A549 (cell line): ENCODE results near the gene SLC3A2. TPM values are rescaled to one million over a fixed set of nuclear protein-coding genes. Genes with fewer than 3 reads are reported as not detected.

Source experiments
- ATAC-seq, 2 experiments: fragments of 200-7000 bp in 1 of 2; fragments of >200 bp in 1 of 2; cut with Nextera tagmentation in 1 of 2; cut with Tn5 transposase in 1 of 2; 3 replicates each; pipeline versions ENCODE4 v1.8.0 to v1.9.1; 2018 to 2020; ENCODE audit warnings: mild to moderate bottlenecking in 1 of 2, moderate library complexity in 1 of 2
- CTCF ChIA-PET: fragments of 300-600 bp; sonication (Branson Sonifier 250); formaldehyde crosslinking; extraction: SDS; loops from one replicate; lab custom pipeline; 2021; ENCODE audit warnings: antibody characterized with exemption, inconsistent platforms; lab: Yijun Ruan, JAX
- POLR2A ChIA-PET: fragments of 350-600 bp; formaldehyde crosslinking; extraction: SDS; loops from one replicate; lab custom pipeline; 2021; ENCODE audit warnings: antibody characterized with exemption, inconsistent platforms; lab: Yijun Ruan, JAX
- DNase-seq, 2 experiments: peaks; one replicate each; pipeline versions ENCODE4 v3.0.0 to v3.0.0-alpha.2; 2011 to 2016; ENCODE audit warnings: low read depth in 1 of 2, low spot score in 1 of 2
- FAIRE-seq: peaks from 2 replicates; lab custom pipeline; 2011; peaks lifted over from hg19 to GRCh38; lab: Jason Lieb, UNC
- H3K27ac ChIP-seq, 2 experiments: fragments of >200 bp; sonication (Bioruptor Twin); formaldehyde crosslinking; 3 replicates each; pipeline ENCODE4 v1.5.1; 2016 to 2017
- H3K4me1 ChIP-seq: fragments of >200 bp; sonication (Bioruptor Twin); formaldehyde crosslinking; 3 replicates; pipeline ENCODE4 v1.6.1; 2016
- H3K4me2 ChIP-seq: fragments of >200 bp; sonication (Bioruptor Twin); formaldehyde crosslinking; 3 replicates; pipeline ENCODE4 v1.6.1; 2016
- H3K4me3 ChIP-seq: fragments of >200 bp; sonication (Bioruptor Twin); formaldehyde crosslinking; 3 replicates; pipeline ENCODE4 v1.5.1; 2016
- H3K9me3 ChIP-seq: fragments of >200 bp; sonication (Bioruptor Twin); formaldehyde crosslinking; 3 replicates; pipeline ENCODE4 v1.6.1; 2016
- ATOH8 ChIP-seq: fragments of 250-450 bp; sonication (Bioruptor Pico); IDR thresholded peaks from 2 replicates; pipeline ENCODE4 v1.5.0; 2020; ENCODE audit warnings: low read depth, mild to moderate bottlenecking, moderate library complexity
- BCL3 ChIP-seq: fragments of >200 bp; sonication (Bioruptor Twin); formaldehyde crosslinking; IDR thresholded peaks from 3 replicates; pipeline ENCODE4 v1.6.1; 2016
- BHLHE40 ChIP-seq: IDR thresholded peaks from 2 replicates; pipeline ENCODE4 v1.6.1; 2012; ENCODE audit warnings: low read depth, low read length, inconsistent platforms
- CBX2 ChIP-seq: fragments of 200-600 bp; sonication (generic); IDR thresholded peaks from 2 replicates; pipeline ENCODE4 v1.6.1; 2016; ENCODE audit warnings: low read depth, mild to moderate bottlenecking, borderline replicate concordance
- CHD2 ChIP-seq: fragments of 150-350 bp; IDR thresholded peaks from 2 replicates; pipeline ENCODE4 v1.6.1; 2014; ENCODE audit warnings: low read length; ENCODE audit not compliant: partially characterized antibody
- EHF ChIP-seq: fragments of 250-450 bp; sonication (Bioruptor Pico); IDR thresholded peaks from 2 replicates; pipeline ENCODE4 v1.5.0; 2020; ENCODE audit warnings: mild to moderate bottlenecking
- EHMT2 ChIP-seq: fragments of 200-600 bp; sonication (generic); IDR thresholded peaks from 2 replicates; pipeline ENCODE4 v1.6.1; 2016; ENCODE audit warnings: antibody characterized with exemption, low read depth, mild to moderate bottlenecking, moderate library complexity
- ELK1 ChIP-seq: fragments of 150-350 bp; IDR thresholded peaks from 2 replicates; pipeline ENCODE4 v1.6.1; 2014; ENCODE audit warnings: low read depth, mild to moderate bottlenecking, low read length
- EP300 ChIP-seq, 2 experiments: fragments of >200 bp; sonication (Bioruptor Twin); formaldehyde crosslinking; IDR thresholded peaks; 2 replicates in 1 of 2; 3 replicates in 1 of 2; pipeline ENCODE4 v1.6.1; 2016 to 2017
- FOSB ChIP-seq: fragments of 250-450 bp; sonication (Bioruptor Pico); IDR thresholded peaks from 2 replicates; pipeline ENCODE4 v1.5.0; 2020; ENCODE audit warnings: mild to moderate bottlenecking, moderate library complexity
- FOSL2 ChIP-seq, 2 experiments: fragments of 450-650 bp in 1 of 2; fragments of >200 bp in 1 of 2; sonication (Bioruptor Twin) in 1 of 2; formaldehyde crosslinking; IDR thresholded peaks; 2 replicates each; pipeline versions ENCODE4 v1.5.0 to v1.6.1; 2016 to 2020; ENCODE audit warnings: mild to moderate bottlenecking in 1 of 2, moderate library complexity in 1 of 2
- HEYL ChIP-seq: fragments of 250-450 bp; sonication (Bioruptor Pico); IDR thresholded peaks from 2 replicates; pipeline ENCODE4 v1.8.0; 2021; ENCODE audit warnings: mild to moderate bottlenecking, moderate library complexity
- HMGXB4 ChIP-seq: fragments of 250-450 bp; sonication (Bioruptor Pico); IDR thresholded peaks from 2 replicates; pipeline ENCODE4 v1.5.0; 2021; ENCODE audit warnings: mild to moderate bottlenecking, moderate library complexity, borderline replicate concordance
- HOXA7 ChIP-seq: fragments of 250-450 bp; sonication (Bioruptor Pico); IDR thresholded peaks from 2 replicates; pipeline ENCODE4 v1.5.0; 2020; ENCODE audit warnings: mild to moderate bottlenecking, moderate library complexity
- HOXB13 ChIP-seq: fragments of 250-450 bp; sonication (Bioruptor Pico); IDR thresholded peaks from 2 replicates; pipeline ENCODE4 v1.5.0; 2020; ENCODE audit warnings: low read depth, mild to moderate bottlenecking, moderate library complexity
- KDM5A ChIP-seq: fragments of 200-600 bp; sonication (generic); IDR thresholded peaks from 2 replicates; pipeline ENCODE4 v1.6.1; 2016; ENCODE audit warnings: antibody characterized with exemption, mild to moderate bottlenecking
- MAX ChIP-seq: IDR thresholded peaks from 2 replicates; pipeline ENCODE4 v1.6.1; 2012
- NFE2L2 ChIP-seq: fragments of 150-350 bp; conservative IDR thresholded peaks from 2 replicates; pipeline ENCODE4 v1.6.1; 2014; ENCODE audit warnings: low read length
- NR3C1 ChIP-seq: fragments of >200 bp; sonication (Bioruptor Twin); formaldehyde crosslinking; IDR thresholded peaks from 3 replicates; pipeline ENCODE4 v1.6.1; 2017
- POLR2AphosphoS2 ChIP-seq: conservative IDR thresholded peaks from 2 replicates; pipeline ENCODE4 v1.6.1; 2012; ENCODE audit warnings: low read length, improper control_type of control experiment, inconsistent platforms
- RARB ChIP-seq: fragments of 250-450 bp; sonication (Bioruptor Pico); IDR thresholded peaks from 2 replicates; pipeline ENCODE4 v1.8.0; 2021; ENCODE audit warnings: mild to moderate bottlenecking, moderate library complexity
- RNF2 ChIP-seq: fragments of 200-600 bp; sonication (generic); IDR thresholded peaks from 2 replicates; pipeline ENCODE4 v1.6.1; 2016; ENCODE audit warnings: low read depth, mild to moderate bottlenecking, antibody characterized with exemption, moderate library complexity, borderline replicate concordance
- ZNF302 ChIP-seq: fragments of 250-450 bp; sonication (Bioruptor Pico); IDR thresholded peaks from 2 replicates; pipeline ENCODE4 v1.9.0; 2021; ENCODE audit warnings: inconsistent platforms, mild to moderate bottlenecking, moderate library complexity
- WGBS: methylation state at CpG from one replicate; pipeline ENCODE4 v1.1.6; 2017; ENCODE audit errors: missing lambda C conversion rate; 5-methylcytosine and 5-hydroxymethylcytosine counted together
- polyA plus RNA-seq, 4 experiments: library from polyadenylated mRNA; depleted of rRNA in 3 of 4; stranded (reverse); fragments of >200 nt; fragmentation: RNase III in 1 of 4; extraction: RNeasy Plus Mini Kit Qiagen cat#74134 plus additional on column Dnase treatment in 1 of 4; gene quantifications; 2 replicates in 3 of 4; 3 replicates in 1 of 4; pipeline ENCODE4 v1.2.3, GENCODE V29; 2011 to 2017

Gene SLC3A2
- polyA plus RNA-seq, 2 of the 4 experiments (the other 2 are of a cell fraction) = 1,007 to 1,064 TPM

- ATAC-seq = no peak
- H3K4me2 ChIP-seq = peak overlapping the region; percentile 91
- no peak for TF ChIP-seq BCL3
- no peak for TF ChIP-seq CBX2
- TF ChIP-seq, all 56 proteins: peak for 0
- ChIA-PET POLR2A (interaction anchor here (1.2 kb wide), 1 partner anchor 38 kb away, joined by 7 read pairs; no protein-coding TSS in a partner anchor), CTCF (interaction anchor here (0.9 to 1.0 kb wide), 2 partner anchors 16 to 93 kb away, joined by 3 to 5 read pairs; no protein-coding TSS in a partner anchor)
- FAIRE-seq (no peak), DNase-seq (no peak)
- Histone ChIP-seq H3K4me3 (no peak overlapping the region), H3K4me1 (peaks cover 31% of the 10 kb centered on the region), H3K27ac (peak overlapping the region; percentile 97 to 100), H3K9me3 (no peaks in the 10 kb centered on the region)
- WGBS = 73% methylated on average over 7 of the region's 7 CpGs
Observed at GRCh38 chr11:62879235-62879978, 1.3 kb upstream of the SLC3A2 start.

GRCh38 chr11:62880231-62880802 lies 379 bp upstream of the SLC3A2 start:
- FAIRE-seq = no peak
- H3K4me1 ChIP-seq = peaks cover 40% of the 10 kb centered on the region
- POLR2A ChIA-PET = interaction anchor here (1.0 to 3.2 kb wide), 8 partner anchors 10 to 209 kb away, joined by 3 to 48 read pairs (median 8); partner anchors contain the start of genes UQCC3, WDR74 and ZBTB3
- peak overlapping the region; percentile 89 for H3K4me3 ChIP-seq
- no peaks in the 10 kb centered on the region for H3K9me3 ChIP-seq
- CTCF ChIA-PET = interaction anchor here (1.0 to 6.1 kb wide), 6 partner anchors 8 to 79 kb away, joined by 3 to 42 read pairs (median 7); no protein-coding TSS in a partner anchor
- H3K4me2 ChIP-seq = peak overlapping the region; percentile 91
- H3K27ac ChIP-seq = peak overlapping the region; percentile 97 to 100
- 8% methylated on average over 16 of the region's 16 CpGs for WGBS
- TF ChIP-seq EHF (CRISPR knock-in tag) = no peak
- no peak for TF ChIP-seq POLR2AphosphoS2
- no peak for TF ChIP-seq MAX
- no peak for TF ChIP-seq RNF2
- no peak for TF ChIP-seq CBX2
- no peak for TF ChIP-seq BHLHE40
- no peak for TF ChIP-seq RARB
- no peak for TF ChIP-seq NFE2L2
- peak; percentile 25 to 30 for ATAC-seq
- DNase-seq = peak; percentile 37 to 38

GRCh38 chr11:62881579-62882430 lies 1.1 kb downstream of the SLC3A2 start:
- Histone ChIP-seq H3K9me3 (no peaks in the 10 kb centered on the region), H3K4me3 (peak overlapping the region; percentile 89), H3K27ac (peak overlapping the region; percentile 97 to 100), H3K4me2 (peak overlapping the region; percentile 95), H3K4me1 (peaks cover 55% of the 10 kb centered on the region)
- WGBS = 2% methylated on average over 18 of the region's 21 CpGs
- ATAC-seq = peak; percentile 65 to 70; a peak in 5 of 6 replicates
- peak; percentile 97 to 98 for DNase-seq
- POLR2A ChIA-PET = interaction anchor here (0.6 to 3.2 kb wide), 14 partner anchors 8 to 210 kb away, joined by 3 to 48 read pairs (median 6); partner anchors contain the start of genes HNRNPUL2, POLR2G, STX5 and TEX54
- CTCF ChIA-PET = interaction anchor here (0.9 to 6.1 kb wide), 8 partner anchors 8 to 801 kb away, joined by 3 to 42 read pairs (median 7); no protein-coding TSS in a partner anchor
- no peak for FAIRE-seq
- TF ChIP-seq HMGXB4 (CRISPR knock-in tag) (no peak), ELK1 (no peak), NR3C1 (no peak), HEYL (no peak), ZNF302 (CRISPR knock-in tag) (no peak), ATOH8 (CRISPR knock-in tag) (no peak), HOXA7 (CRISPR knock-in tag) (no peak), FOSB (CRISPR knock-in tag) (no peak), CBX2 (no peak), CHD2 (no peak), EP300 (IDR thresholded peaks at IDR 0.05) (peak; percentile 47 to 73; a peak in 2 of 5 replicates), KDM5A (no peak), HOXB13 (CRISPR knock-in tag) (no peak), EHMT2 (no peak), FOSL2 (IDR thresholded peaks at IDR 0.05) (peak; percentile 69), FOSL2 (CRISPR knock-in tag; IDR thresholded peaks at IDR 0.05) (peak; percentile 87)
